ENCODE measurements around the gene SLC8A2.

Gene SLC8A2

DNA sequence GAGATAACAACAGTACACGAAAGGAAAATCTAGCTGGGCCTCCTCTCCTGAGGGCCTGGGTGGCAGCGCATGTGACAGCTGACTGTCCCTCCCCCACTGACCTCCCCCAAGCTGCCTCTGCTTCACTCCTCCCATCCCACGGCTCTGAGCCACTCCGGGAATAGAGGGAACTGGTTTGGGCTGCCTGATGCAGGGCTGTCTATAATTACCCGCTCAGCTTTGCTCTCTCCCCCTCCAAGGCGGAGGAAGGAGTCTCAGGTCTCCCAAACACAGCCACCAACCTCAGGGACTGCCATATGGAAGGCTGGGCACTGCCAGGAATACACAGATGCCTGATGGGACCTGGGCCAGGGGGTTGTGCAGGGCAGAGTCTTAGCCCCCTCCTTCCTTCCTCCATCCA, 35.3 kb upstream of the SLC8A2 start:
- Histone ChIP-seq H2AFZ (ENCODE audit: low read depth) (no peak overlapping the region), H3K9ac (no peak overlapping the region), H3K27me3 (ENCODE audit: insufficient read depth, low read depth) (no peaks in the 10 kb centered on the region; the same call in 1 of the 2 replicates), H3K4me2 (no peak overlapping the region), H3K4me1 (ENCODE audit: low read depth, poor library complexity, severe bottlenecking) (no peaks in the 10 kb centered on the region), H3K36me3 (ENCODE audit: insufficient read depth) (no peaks in the 10 kb centered on the region), H4K20me1 (ENCODE audit: insufficient read depth) (no peaks in the 10 kb centered on the region), H3K79me2 (ENCODE audit: insufficient read depth, low read depth) (peaks cover 34% of the 10 kb centered on the region; the same call in 1 of the 2 replicates), H3K4me3 (IDR thresholded peaks at IDR 0.05; ENCODE audit: insufficient read depth, low read depth, low read length) (no peak overlapping the region), H3K27ac (no peak overlapping the region)
- TF ChIP-seq, protein P1, sequence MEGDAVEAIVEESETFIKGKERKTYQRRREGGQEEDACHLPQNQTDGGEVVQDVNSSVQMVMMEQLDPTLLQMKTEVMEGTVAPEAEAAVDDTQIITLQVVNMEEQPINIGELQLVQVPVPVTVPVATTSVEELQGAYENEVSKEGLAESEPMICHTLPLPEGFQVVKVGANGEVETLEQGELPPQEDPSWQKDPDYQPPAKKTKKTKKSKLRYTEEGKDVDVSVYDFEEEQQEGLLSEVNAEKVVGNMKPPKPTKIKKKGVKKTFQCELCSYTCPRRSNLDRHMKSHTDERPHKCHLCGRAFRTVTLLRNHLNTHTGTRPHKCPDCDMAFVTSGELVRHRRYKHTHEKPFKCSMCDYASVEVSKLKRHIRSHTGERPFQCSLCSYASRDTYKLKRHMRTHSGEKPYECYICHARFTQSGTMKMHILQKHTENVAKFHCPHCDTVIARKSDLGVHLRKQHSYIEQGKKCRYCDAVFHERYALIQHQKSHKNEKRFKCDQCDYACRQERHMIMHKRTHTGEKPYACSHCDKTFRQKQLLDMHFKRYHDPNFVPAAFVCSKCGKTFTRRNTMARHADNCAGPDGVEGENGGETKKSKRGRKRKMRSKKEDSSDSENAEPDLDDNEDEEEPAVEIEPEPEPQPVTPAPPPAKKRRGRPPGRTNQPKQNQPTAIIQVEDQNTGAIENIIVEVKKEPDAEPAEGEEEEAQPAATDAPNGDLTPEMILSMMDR (conservative IDR thresholded peaks at IDR 0.05; ENCODE audit: low read depth, low read length): no peak

DNA sequence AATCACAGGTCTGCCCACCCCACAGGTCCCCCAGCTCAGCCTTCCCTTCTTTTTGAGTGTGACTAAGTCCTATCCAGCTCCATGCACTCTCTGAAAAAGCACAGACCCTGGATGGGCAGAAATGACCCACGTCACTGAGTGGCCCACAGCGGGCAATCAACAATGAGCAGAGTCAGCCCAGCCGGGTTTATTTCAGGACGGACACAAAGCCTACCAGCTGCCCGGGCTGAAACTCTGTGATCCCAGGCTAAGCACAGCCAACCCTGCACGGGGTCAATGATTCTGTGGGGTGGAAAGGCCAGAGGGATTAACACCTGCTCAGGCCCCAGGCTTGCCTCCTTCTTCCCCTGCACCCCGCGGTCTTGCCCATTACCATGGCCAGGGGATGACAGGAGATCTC, 34.8 kb upstream of the SLC8A2 start:
- no peaks in the 10 kb centered on the region for H3K4me1 ChIP-seq (ENCODE audit: low read depth, poor library complexity, severe bottlenecking)
- H3K79me2 ChIP-seq (ENCODE audit: insufficient read depth, low read depth): peaks cover 29% of the 10 kb centered on the region; the same call in 1 of the 2 replicates
- TF ChIP-seq, protein P1 (conservative IDR thresholded peaks at IDR 0.05; ENCODE audit: low read depth, low read length): no peak
- no peak overlapping the region for H2AFZ ChIP-seq (ENCODE audit: low read depth)
- no peaks in the 10 kb centered on the region for H3K27me3 ChIP-seq (ENCODE audit: insufficient read depth, low read depth)
- no peak overlapping the region for H3K4me2 ChIP-seq
- no peak overlapping the region for H3K27ac ChIP-seq
- no peaks in the 10 kb centered on the region for H4K20me1 ChIP-seq (ENCODE audit: insufficient read depth)
- H3K9ac ChIP-seq: no peak overlapping the region
- H3K36me3 ChIP-seq (ENCODE audit: insufficient read depth): no peaks in the 10 kb centered on the region
- no peak overlapping the region for H3K4me3 ChIP-seq (IDR thresholded peaks at IDR 0.05; ENCODE audit: insufficient read depth, low read depth, low read length)

DNA sequence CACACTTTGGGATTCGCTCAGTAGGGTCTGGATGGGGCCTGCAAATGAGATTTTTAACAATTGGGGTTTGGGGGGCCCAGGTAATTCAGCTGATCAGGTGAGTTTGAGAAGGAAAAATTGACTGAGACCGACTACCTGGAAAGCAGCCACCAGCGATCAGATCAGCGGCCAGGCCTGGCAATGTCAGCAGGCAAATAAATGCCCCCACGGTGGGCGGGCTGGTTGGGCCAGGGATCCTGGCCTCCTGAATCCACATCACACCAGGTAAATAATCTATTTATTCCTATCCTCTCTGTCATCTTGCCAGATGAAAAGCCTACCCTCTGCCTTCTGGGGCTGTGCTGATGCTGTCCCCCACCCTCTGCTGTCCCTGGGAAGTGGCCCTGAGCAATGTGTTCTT, 33.8 kb upstream of the SLC8A2 start:
- Histone ChIP-seq H2AFZ (ENCODE audit: low read depth) (no peak overlapping the region), H3K4me2 (no peak overlapping the region), H3K36me3 (ENCODE audit: insufficient read depth) (no peaks in the 10 kb centered on the region), H3K27ac (no peak overlapping the region), H3K4me3 (IDR thresholded peaks at IDR 0.05; ENCODE audit: insufficient read depth, low read depth, low read length) (no peak overlapping the region), H3K27me3 (ENCODE audit: insufficient read depth, low read depth) (no peaks in the 10 kb centered on the region), H4K20me1 (ENCODE audit: insufficient read depth) (no peaks in the 10 kb centered on the region), H3K4me1 (ENCODE audit: low read depth, poor library complexity, severe bottlenecking) (no peaks in the 10 kb centered on the region), H3K9ac (no peak overlapping the region), H3K79me2 (ENCODE audit: insufficient read depth, low read depth) (peaks cover 19% of the 10 kb centered on the region; the same call in 1 of the 2 replicates)
- TF ChIP-seq, protein P1 (conservative IDR thresholded peaks at IDR 0.05; ENCODE audit: low read depth, low read length): no peak

DNA sequence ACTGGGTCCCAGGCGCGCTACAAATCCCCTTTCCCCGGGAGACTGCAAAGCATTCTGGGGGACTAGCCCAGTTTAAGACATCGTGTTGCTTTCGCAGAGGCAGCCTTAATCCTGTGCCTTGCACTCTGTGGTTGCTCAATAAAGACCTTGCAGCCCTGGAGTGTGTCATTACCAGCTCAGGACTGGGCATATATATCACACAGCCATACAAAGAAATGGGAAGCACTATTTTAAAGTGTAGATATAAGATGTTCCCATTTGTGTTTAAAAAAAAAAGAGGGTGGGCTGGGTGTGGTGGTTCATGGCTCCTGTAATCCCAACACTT, 32.1 kb upstream of the SLC8A2 start:
- no peaks in the 10 kb centered on the region for H4K20me1 ChIP-seq (ENCODE audit: insufficient read depth)

More for the DNA sequence above, 32.1 kb upstream of the SLC8A2 start:
- H3K4me2 ChIP-seq: no peak overlapping the region
- no peaks in the 10 kb centered on the region for H3K36me3 ChIP-seq (ENCODE audit: insufficient read depth)
- TF ChIP-seq, protein P1 (conservative IDR thresholded peaks at IDR 0.05; ENCODE audit: low read depth, low read length): no peak
- H3K9ac ChIP-seq: no peak overlapping the region
- H3K27ac ChIP-seq: no peak overlapping the region
- H3K4me3 ChIP-seq (IDR thresholded peaks at IDR 0.05; ENCODE audit: insufficient read depth, low read depth, low read length): no peak overlapping the region
- no peaks in the 10 kb centered on the region for H3K27me3 ChIP-seq (ENCODE audit: insufficient read depth, low read depth)
- peaks cover 7% of the 10 kb centered on the region; the same call in 1 of the 2 replicates for H3K79me2 ChIP-seq (ENCODE audit: insufficient read depth, low read depth)
- H2AFZ ChIP-seq (ENCODE audit: low read depth): no peak overlapping the region
- H3K4me1 ChIP-seq (ENCODE audit: low read depth, poor library complexity, severe bottlenecking): no peaks in the 10 kb centered on the region
